ENCODE data around the gene LRP1B.

The LRP1B gene

GRCh38 chr2:141946016-141946415 is 184.8 kb downstream of the LRP1B start:
- no peak for DNase-seq

GRCh38 chr2:141943918-141944317 is 186.9 kb downstream of the LRP1B start:
- no peak for DNase-seq

- peak in 1 of 2 experiments; percentile 18 for DNase-seq
Measured at GRCh38 chr2:141942006-141942789, 188.6 kb downstream of the LRP1B start.

GRCh38 chr2:141941210-141941714 is 189.6 kb downstream of the LRP1B start:
- no peak for DNase-seq

- DNase-seq: no peak
Measured at GRCh38 chr2:141940709-141941108, 190.1 kb downstream of the LRP1B start.

- DNase-seq: no peak
Measured at GRCh38 chr2:141933226-141933625, 197.6 kb downstream of the LRP1B start.

- no peak for DNase-seq
Measured at GRCh38 chr2:141932261-141932660, 198.6 kb downstream of the LRP1B start.

- no peak for DNase-seq
Measured at GRCh38 chr2:141931797-141932196, 199.0 kb downstream of the LRP1B start.

- DNase-seq: no peak
Measured at GRCh38 chr2:141930803-141931202, 200.0 kb downstream of the LRP1B start.

GRCh38 chr2:141929331-141930252 is 201.2 kb downstream of the LRP1B start:
- DNase-seq: no peak

- DNase-seq: no peak
Measured at GRCh38 chr2:141928476-141928875, 202.3 kb downstream of the LRP1B start.

- no peak for DNase-seq
Measured at GRCh38 chr2:141927536-141927935, 203.3 kb downstream of the LRP1B start.

- DNase-seq: no peak
Measured at GRCh38 chr2:141925511-141925910, 205.3 kb downstream of the LRP1B start.

GRCh38 chr2:141923657-141924056 is 207.2 kb downstream of the LRP1B start:
- DNase-seq: no peak

- DNase-seq: peak; percentile 35 to 45
Measured at GRCh38 chr2:141911485-141912066, 219.2 kb downstream of the LRP1B start.

- no peak for DNase-seq
Measured at GRCh38 chr2:141906678-141907077, 224.1 kb downstream of the LRP1B start.

- no peak for DNase-seq
Measured at GRCh38 chr2:141900826-141901225, 230.0 kb downstream of the LRP1B start.

GRCh38 chr2:141899740-141900139 is 231.1 kb downstream of the LRP1B start:
- DNase-seq: no peak

- DNase-seq: no peak
Measured at GRCh38 chr2:141889788-141890187, 241.0 kb downstream of the LRP1B start.

- no peak for DNase-seq
Measured at GRCh38 chr2:141888987-141889555, 241.7 kb downstream of the LRP1B start.

- no peak for DNase-seq
Measured at GRCh38 chr2:141887363-141887762, 243.5 kb downstream of the LRP1B start.

- no peak for DNase-seq
Measured at GRCh38 chr2:141878016-141878415, 252.8 kb downstream of the LRP1B start.

All from Kasumi-1 (cell line).